H1 (cell line): ENCODE measurements around the gene RSU1. TPM values are rescaled to one million over a fixed set of nuclear protein-coding genes. Genes with fewer than 3 reads are reported as not detected.

Experiments used
- CTCF ChIA-PET: fragments of 300-600 bp; sonication (Branson Sonifier 250); formaldehyde crosslinking; loops from one replicate; lab custom pipeline; 2021; ENCODE audit not compliant: partially characterized antibody; lab: Charles Lee
- POLR2A ChIA-PET: fragments of 300-600 bp; sonication (Branson Sonifier 250); formaldehyde crosslinking; loops from one replicate; lab custom pipeline; 2021; ENCODE audit warnings: inconsistent platforms; ENCODE audit not compliant: partially characterized antibody; lab: Charles Lee
- DNase-seq, 2 experiments: peaks; one replicate each; pipeline versions ENCODE4 v3.0.0 to v3.0.0-alpha.2; 2010 to 2022; ENCODE audit warnings: low spot score in 2 of 2, low read depth in 1 of 2, mixed read lengths in 1 of 2
- FAIRE-seq: peaks from 2 replicates; lab custom pipeline; 2011; peaks lifted over from hg19 to GRCh38; lab: Jason Lieb, UNC
- H2AFZ ChIP-seq: 2 replicates; pipeline ENCODE4 v1.8.1; 2012; ENCODE audit warnings: low read length, inconsistent platforms
- H2AK5ac ChIP-seq: 2 replicates; pipeline ENCODE4 v1.6.1; 2013; ENCODE audit warnings: low read depth, low read length
- H2BK120ac ChIP-seq: replicated peaks from 2 replicates; pipeline ENCODE3; 2013; ENCODE audit warnings: low read depth, low read length, inconsistent platforms
- H2BK12ac ChIP-seq: 2 replicates; pipeline ENCODE4 v1.6.1; 2013; ENCODE audit warnings: low read depth, low read length
- H2BK15ac ChIP-seq: 2 replicates; pipeline ENCODE4 v1.6.1; 2013; ENCODE audit warnings: low read length
- H2BK20ac ChIP-seq: 2 replicates; pipeline ENCODE4 v1.6.1; 2013; ENCODE audit warnings: low read length
- H2BK5ac ChIP-seq: 2 replicates; pipeline ENCODE4 v1.6.1; 2013; ENCODE audit warnings: low read depth, low read length
- H3K14ac ChIP-seq: 2 replicates; pipeline ENCODE4 v1.6.1; 2013; ENCODE audit warnings: inconsistent platforms; ENCODE audit not compliant: insufficient read length
- H3K18ac ChIP-seq: 2 replicates; pipeline ENCODE4 v1.6.1; 2013; ENCODE audit warnings: low read length; ENCODE audit errors: extremely low read depth
- H3K23ac ChIP-seq: 2 replicates; pipeline ENCODE4 v1.6.1; 2013; ENCODE audit warnings: inconsistent platforms; ENCODE audit not compliant: insufficient read length
- H3K23me2 ChIP-seq: 2 replicates; pipeline ENCODE4 v1.6.1; 2013; ENCODE audit warnings: low read depth, low read length
- H3K27ac ChIP-seq: 2 replicates; pipeline ENCODE4 v1.6.1; 2011; ENCODE audit warnings: low read depth, low read length, inconsistent platforms
- H3K27me3 ChIP-seq, 4 experiments: replicated peaks in 1 of 4; 1 replicate in 1 of 4; 2 replicates in 3 of 4; pipeline versions ENCODE4 v1.6.1 to v1.8.1; 2011 to 2013; ENCODE audit warnings: low read length in 3 of 4, mild to moderate bottlenecking in 3 of 4, inconsistent platforms in 2 of 4, mixed read lengths in 2 of 4, moderate library complexity in 1 of 4; ENCODE audit not compliant: control insufficient read depth in 3 of 4, insufficient read depth in 3 of 4; ENCODE audit errors: extremely low read depth in 1 of 4
- H3K36me3 ChIP-seq, 4 experiments: 2 replicates each; pipeline versions ENCODE4 v1.6.1 to v1.8.1; 2011 to 2013; ENCODE audit warnings: mild to moderate bottlenecking in 4 of 4, low read length in 3 of 4, moderate library complexity in 2 of 4, control low read depth in 1 of 4, inconsistent platforms in 1 of 4; ENCODE audit not compliant: insufficient read depth in 4 of 4, control insufficient read depth in 2 of 4
- H3K4ac ChIP-seq: replicated peaks from 2 replicates; pipeline ENCODE3; 2013; ENCODE audit warnings: low read length, low read depth, mixed read lengths, inconsistent platforms; ENCODE audit not compliant: insufficient read length
- H3K4me1 ChIP-seq, 4 experiments: replicated peaks in 1 of 4; 1 replicate in 1 of 4; 2 replicates in 3 of 4; pipeline versions ENCODE4 v1.6.1 to v1.8.1; 2011 to 2013; ENCODE audit warnings: low read length in 3 of 4, inconsistent platforms in 2 of 4, mixed read lengths in 1 of 4; ENCODE audit not compliant: insufficient read depth in 4 of 4, control insufficient read depth in 3 of 4
- H3K4me2 ChIP-seq, 2 experiments: 2 replicates each; pipeline versions ENCODE4 v1.6.1 to v1.8.1; 2011 to 2013; ENCODE audit warnings: low read depth in 2 of 2, low read length in 2 of 2, control low read depth in 1 of 2, inconsistent platforms in 1 of 2, mild to moderate bottlenecking in 1 of 2; ENCODE audit not compliant: insufficient read depth in 1 of 2
- H3K4me3 ChIP-seq, 4 experiments: fragments of 200-600, 300-600 bp in 1 of 4; sonication (generic), shearing (Covaris generic), sonication (Bioruptor Twin) in 1 of 4; 2 replicates each; pipeline versions ENCODE4 v1.5.1 to v1.8.1; 2011 to 2016; ENCODE audit warnings: low read length in 4 of 4, low read depth in 3 of 4, control low read depth in 2 of 4, inconsistent platforms in 2 of 4, mild to moderate bottlenecking in 2 of 4, mixed read lengths in 1 of 4, moderate library complexity in 1 of 4; ENCODE audit not compliant: insufficient read depth in 2 of 4; ENCODE audit errors: extremely low read depth in 1 of 4
- H3K56ac ChIP-seq: replicated peaks from 2 replicates; pipeline ENCODE3; 2013; ENCODE audit warnings: low read depth, mild to moderate bottlenecking, mixed read lengths, low read length, inconsistent platforms; ENCODE audit not compliant: insufficient read length
- H3K79me1 ChIP-seq: 2 replicates; pipeline ENCODE4 v1.6.1; 2013; ENCODE audit warnings: low read depth, low read length, control low read depth
- H3K79me2 ChIP-seq, 2 experiments: 2 replicates each; pipeline versions ENCODE4 v1.6.1 to v1.8.1; 2012 to 2013; ENCODE audit warnings: low read length in 2 of 2, mild to moderate bottlenecking in 2 of 2, inconsistent platforms in 1 of 2; ENCODE audit not compliant: insufficient read depth in 2 of 2, control insufficient read depth in 1 of 2
- H3K9ac ChIP-seq, 4 experiments: replicated peaks in 1 of 4; 1 replicate in 1 of 4; 2 replicates in 3 of 4; pipeline versions ENCODE4 v1.6.1 to v1.8.1; 2011 to 2013; ENCODE audit warnings: low read depth in 3 of 4, low read length in 3 of 4, control low read depth in 2 of 4, mild to moderate bottlenecking in 2 of 4, moderate library complexity in 2 of 4, inconsistent platforms in 1 of 4; ENCODE audit errors: extremely low read depth in 1 of 4
- H3K9me3 ChIP-seq, 2 experiments: 2 replicates each; pipeline versions ENCODE4 v1.6.1 to v1.8.1; 2012 to 2013; ENCODE audit warnings: mild to moderate bottlenecking in 2 of 2, moderate library complexity in 2 of 2, control low read depth in 1 of 2, inconsistent platforms in 1 of 2, low read depth in 1 of 2, low read length in 1 of 2, mixed read lengths in 1 of 2; ENCODE audit not compliant: insufficient read depth in 2 of 2
- H4K20me1 ChIP-seq, 2 experiments: replicated peaks in 1 of 2; 2 replicates each; pipeline versions ENCODE3 to v1.8.1; 2011 to 2013; ENCODE audit warnings: inconsistent platforms in 2 of 2, low read length in 2 of 2, mild to moderate bottlenecking in 1 of 2; ENCODE audit not compliant: insufficient read depth in 2 of 2, control insufficient read depth in 1 of 2
- H4K5ac ChIP-seq: 2 replicates; pipeline ENCODE4 v1.6.1; 2013; ENCODE audit warnings: low read length, low read depth, mixed read lengths, inconsistent platforms; ENCODE audit not compliant: insufficient read length
- H4K8ac ChIP-seq: 2 replicates; pipeline ENCODE4 v1.8.0; 2013; ENCODE audit warnings: mild to moderate bottlenecking, moderate library complexity, low read length, inconsistent platforms; ENCODE audit not compliant: insufficient read depth; ENCODE audit errors: extremely low read depth
- H4K91ac ChIP-seq: replicated peaks from 2 replicates; pipeline ENCODE3; 2013; ENCODE audit warnings: low read length, mixed read lengths, inconsistent platforms; ENCODE audit not compliant: insufficient read length
- CHD2 ChIP-seq: IDR thresholded peaks from 2 replicates; pipeline ENCODE4 v1.6.1; 2012; ENCODE audit warnings: low read length, improper control_type of control experiment
- CTCF ChIP-seq, 3 experiments: IDR thresholded peaks; 1 replicate in 2 of 3; 2 replicates in 1 of 3; pipeline versions ENCODE4 v1.5.1 to v1.6.1; 2011; ENCODE audit warnings: low read length in 3 of 3, mild to moderate bottlenecking in 3 of 3, inconsistent platforms in 2 of 3, low read depth in 1 of 3, moderate library complexity in 1 of 3; ENCODE audit not compliant: insufficient read depth in 1 of 3; ENCODE audit errors: control extremely low read depth in 1 of 3
- FOSL1 ChIP-seq: IDR thresholded peaks from 2 replicates; pipeline ENCODE4 v1.6.1; 2011; ENCODE audit warnings: mild to moderate bottlenecking, low read depth, low read length, moderate library complexity; ENCODE audit not compliant: insufficient read depth
- MAFK ChIP-seq: IDR thresholded peaks from 2 replicates; pipeline ENCODE4 v1.6.1; 2012; ENCODE audit warnings: low read depth, mild to moderate bottlenecking, improper control_type of control experiment, low read length
- PHF8 ChIP-seq: fragments of 200-600 bp; sonication (generic); conservative IDR thresholded peaks from 2 replicates; pipeline ENCODE4 v1.7.1; 2012; ENCODE audit warnings: low read depth, mild to moderate bottlenecking, inconsistent platforms, low read length, moderate library complexity
- RAD21 ChIP-seq, 2 experiments: IDR thresholded peaks in 1 of 2; conservative IDR thresholded peaks in 1 of 2; 2 replicates each; pipeline ENCODE4 v1.6.1; 2011; ENCODE audit warnings: low read depth in 2 of 2, low read length in 2 of 2, improper control_type of control experiment in 1 of 2, inconsistent platforms in 1 of 2, mild to moderate bottlenecking in 1 of 2, moderate library complexity in 1 of 2
- TBP ChIP-seq: IDR thresholded peaks from 2 replicates; pipeline ENCODE4 v1.6.1; 2011; ENCODE audit warnings: low read depth, low read length, improper control_type of control experiment
- WGBS, 2 experiments: shearing (Covaris generic) in 1 of 2; methylation state at CpG; one replicate each; pipeline versions ENCODE4 v1.1.6 to v1.1.7; 2013 to 2015; ENCODE audit warnings: low lambda C conversion rate in 2 of 2, mixed read lengths in 2 of 2, inconsistent platforms in 1 of 2, low coverage in 1 of 2, missing lambda C conversion rate in 1 of 2; ENCODE audit not compliant: insufficient replicate concordance in 2 of 2, insufficient coverage in 1 of 2, insufficient read length in 1 of 2; ENCODE audit errors: extremely low coverage in 1 of 2, missing lambda C conversion rate in 1 of 2; 5-methylcytosine and 5-hydroxymethylcytosine counted together
- polyA plus RNA-seq, 7 experiments: library from polyadenylated mRNA; depleted of rRNA in 3 of 7; stranded (reverse) in 5 of 7; unstranded in 2 of 7; fragments of >200 nt in 5 of 7; fragments of 200-250 nt in 2 of 7; gene quantifications; 1 replicate in 5 of 7; 2 replicates in 1 of 7; 4 replicates in 1 of 7; pipeline versions ENCODE4 v1.2.1 to v1.2.3, GENCODE V29; 2011 to 2013; ENCODE audit warnings: missing spikeins in 2 of 7, mixed read lengths in 2 of 7
- total RNA-seq: library from RNA; stranded (reverse); fragmentation: NEBNext Ultra II Directional; extraction: Animal tissue kit (Norgen Biotek cat#: 25700); gene quantifications from 2 replicates; pipeline ENCODE4 v1.2.1, GENCODE V29; 2021
- TF ChIP-seq, protein P1 (sequence below): IDR thresholded peaks from 2 replicates; pipeline ENCODE4 v1.6.1; 2011; ENCODE audit warnings: low read depth, mild to moderate bottlenecking, low read length; ENCODE audit not compliant: insufficient read depth

RSU1 gene
- total and polyA plus RNA-seq, 2 of the 8 experiments (the other 6 are each of a cell fraction or from before 2014, with no cell fraction given): 50.0 to 68.2 TPM

DNA sequence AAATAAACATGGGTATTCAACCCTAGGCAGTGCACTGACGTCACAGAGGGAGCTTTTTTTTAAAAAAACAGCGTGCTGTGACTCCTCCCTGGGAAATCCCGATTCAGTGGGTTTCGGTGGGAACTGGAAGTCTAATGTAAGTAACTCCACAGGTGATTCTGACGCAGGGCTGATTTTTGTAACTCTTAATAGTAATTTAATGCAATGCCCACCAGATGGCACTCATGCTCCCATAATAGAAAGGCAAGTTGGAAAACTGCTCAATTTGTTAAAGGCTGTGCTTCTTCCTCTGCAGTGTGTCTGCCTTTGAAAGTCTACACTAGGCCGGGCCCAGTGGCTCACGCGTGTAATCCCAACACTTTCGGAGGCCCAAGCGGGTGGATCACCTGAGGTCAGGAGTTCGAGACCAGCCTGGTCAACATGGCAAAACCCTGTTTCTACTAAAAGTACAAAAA is 10.9 kb upstream of the RSU1 start:
- WGBS, 2 experiments: 39% methylated on average over 11 of the region's 11 CpGs; no CpG with 5 or more reads in 1 of the 2 experiments

More for the DNA sequence above, 10.9 kb upstream of the RSU1 start:
- POLR2A ChIA-PET: no interaction called here
- Histone ChIP-seq H3K36me3 (no peaks in the 10 kb centered on the region; a peak in 1 of 8 replicates), H2AK5ac (no peak overlapping the region), H3K79me1 (no peaks in the 10 kb centered on the region), H3K4me2 (no peak overlapping the region), H2BK5ac (no peak overlapping the region), H3K4me1 (no peaks in the 10 kb centered on the region), H3K18ac (no peak overlapping the region), H3K9me3 (peaks cover 3 to 5% of the 10 kb centered on the region in 2 experiments; a peak in 3 of 4 replicates), H2BK15ac (no peak overlapping the region), H2BK120ac (no peak overlapping the region), H3K56ac (no peak overlapping the region), H3K27me3 (no peaks in the 10 kb centered on the region), H3K9ac (no peak overlapping the region), H2BK20ac (no peak overlapping the region), H3K4me3 (no peak overlapping the region), H3K4ac (no peak overlapping the region), H2BK12ac (no peak overlapping the region), H4K91ac (no peak overlapping the region), H4K8ac (no peak overlapping the region), H3K79me2 (no peaks in the 10 kb centered on the region), H4K5ac (no peak overlapping the region), H3K14ac (no peak overlapping the region), H3K23me2 (no peaks in the 10 kb centered on the region), H4K20me1 (no peaks in the 10 kb centered on the region), H2AFZ (no peak overlapping the region), H3K27ac (no peak overlapping the region), H3K23ac (no peak overlapping the region)
- peak; percentile 43 to 69 for DNase-seq
- FAIRE-seq: peak; percentile 93
- TF ChIP-seq MAFK: no peak
- peak; percentile 56; the same call in 1 of the 2 replicates for TF ChIP-seq TBP
- TF ChIP-seq, protein P1, sequence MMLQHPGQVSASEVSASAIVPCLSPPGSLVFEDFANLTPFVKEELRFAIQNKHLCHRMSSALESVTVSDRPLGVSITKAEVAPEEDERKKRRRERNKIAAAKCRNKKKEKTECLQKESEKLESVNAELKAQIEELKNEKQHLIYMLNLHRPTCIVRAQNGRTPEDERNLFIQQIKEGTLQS: no peak
- no peak for TF ChIP-seq PHF8
- TF ChIP-seq RAD21 (IDR thresholded peaks at IDR 0.05 in 1 of 2, conservative IDR thresholded peaks at IDR 0.05 in 1 of 2; ENCODE audit: low read depth in 2 of 2, low read length in 2 of 2): peak; percentile 77 to 81
- no peak for TF ChIP-seq FOSL1
- TF ChIP-seq CHD2: no peak
- peak in 2 of 3 experiments; percentile 53 to 63; a peak in 2 of 4 replicates for TF ChIP-seq CTCF (IDR thresholded peaks at IDR 0.05; ENCODE audit: control extremely low read depth in 1 of 3, insufficient read depth in 1 of 3, low read depth in 1 of 3, low read length in 3 of 3)
- CTCF ChIA-PET: interaction anchor here (0.6 to 2.0 kb wide), 21 partner anchors 9 to 1084 kb away, joined by 3 to 7 read pairs (median 4); no protein-coding TSS in a partner anchor
